Panc1 (cell line): Measurements from ENCODE around the gene CNTN5. TPM values are rescaled to one million over a fixed set of nuclear protein-coding genes. Genes with fewer than 3 reads are reported as not detected.

ENCODE experiments used
- ATAC-seq: fragments of 200-7000 bp; cut with Tn5 transposase; 2 replicates; pipeline ENCODE4 v1.9.1; 2020; ENCODE audit warnings: mild to moderate bottlenecking, moderate library complexity
- BruUV-seq: library from RNA; stranded (reverse); fragments of 400-500 nt; replicated peaks from 2 replicates; lab custom pipeline; 2021; lab: Mats Ljungman, UMichigan
- CTCF ChIA-PET: fragments of 300-600 bp; sonication (Branson Sonifier 250); formaldehyde crosslinking; loops from one replicate; lab custom pipeline; 2022; ENCODE audit warnings: antibody characterized with exemption; lab: Charles Lee
- POLR2A ChIA-PET: fragments of 300-600 bp; sonication (Branson Sonifier 250); formaldehyde crosslinking; loops from one replicate; lab custom pipeline; 2022; ENCODE audit warnings: antibody characterized with exemption; lab: Charles Lee
- DNase-seq: peaks from one replicate; pipeline ENCODE4 v3.0.0-alpha.2; 2010; ENCODE audit warnings: low read depth, low spot score
- H3K27ac ChIP-seq: 2 replicates; pipeline ENCODE4 v1.5.1; 2011; ENCODE audit warnings: mild to moderate bottlenecking, low read length, inconsistent platforms
- H3K27me3 ChIP-seq: fragments of 200-500 bp; sonication (Bioruptor generic); 2 replicates; pipeline ENCODE4 v1.6.0; 2014; ENCODE audit warnings: low read length, inconsistent platforms; ENCODE audit not compliant: control insufficient read depth, insufficient read depth
- H3K36me3 ChIP-seq: fragments of 200-500 bp; sonication (Bioruptor generic); 2 replicates; pipeline ENCODE4 v1.5.1; 2014; ENCODE audit warnings: inconsistent platforms, mild to moderate bottlenecking, low read length, moderate library complexity; ENCODE audit not compliant: control insufficient read depth, insufficient read depth
- H3K4me1 ChIP-seq: 2 replicates; pipeline ENCODE4 v1.5.1; 2011; ENCODE audit warnings: inconsistent platforms, mild to moderate bottlenecking, low read length, moderate library complexity; ENCODE audit not compliant: control insufficient read depth, insufficient read depth
- H3K4me3 ChIP-seq, 2 experiments: 2 replicates each; pipeline ENCODE4 v1.5.1; 2011 to 2012; ENCODE audit warnings: low read depth in 2 of 2, low read length in 2 of 2, mild to moderate bottlenecking in 2 of 2, inconsistent platforms in 1 of 2, moderate library complexity in 1 of 2
- H3K9me3 ChIP-seq: fragments of 200-500 bp; sonication (Bioruptor generic); 2 replicates; pipeline ENCODE4 v1.5.1; 2014; ENCODE audit warnings: low read depth, mild to moderate bottlenecking, inconsistent platforms, low read length, moderate library complexity; ENCODE audit not compliant: control insufficient read depth, insufficient read depth
- CTCF ChIP-seq: fragments of 450-650 bp; IDR thresholded peaks from 2 replicates; pipeline ENCODE4 v1.5.1; 2017; ENCODE audit warnings: mild to moderate bottlenecking
- POLR2AphosphoS5 ChIP-seq: IDR thresholded peaks from 2 replicates; pipeline ENCODE4 v1.6.1; 2012; ENCODE audit warnings: mild to moderate bottlenecking, low read depth, low read length, moderate library complexity
- REST ChIP-seq, 2 experiments: IDR thresholded peaks; 2 replicates each; pipeline ENCODE4 v1.6.1; 2011 to 2012; ENCODE audit warnings: low read depth in 2 of 2, control low read depth in 1 of 2, low read length in 1 of 2, mild to moderate bottlenecking in 1 of 2, moderate library complexity in 1 of 2; ENCODE audit not compliant: insufficient read depth in 1 of 2
- SIN3A ChIP-seq: IDR thresholded peaks from 2 replicates; pipeline ENCODE4 v1.6.1; 2012; ENCODE audit warnings: low read depth, mild to moderate bottlenecking, low read length, moderate library complexity, borderline replicate concordance; ENCODE audit not compliant: insufficient read depth
- TCF7L2 ChIP-seq: IDR thresholded peaks from 2 replicates; pipeline ENCODE4 v1.6.1; 2011; ENCODE audit warnings: mild to moderate bottlenecking, low read depth, low read length, inconsistent platforms
- in situ Hi-C: cut with HindIII; loops from 2 replicates; pipeline ENCODE4 v1.10.0; 2016; ENCODE audit warnings: low sequenced_read_pairs, low pct_unique_long_range_greater_than_20kb
- intact Hi-C: fragments of 100-400 bp; cut with micrococcal nuclease; formaldehyde crosslinking; loops from one replicate; pipeline ENCODE4 v1.10.0; 2022; ENCODE audit not compliant: unreplicated experiment
- total RNA-seq: library from RNA; stranded (reverse); gene quantifications from one replicate; pipeline ENCODE4 v1.2.1, GENCODE V29; 2021; ENCODE audit not compliant: unreplicated experiment

Gene CNTN5
- total RNA-seq, 1 experiment from 2014 or later: not detected

DNA sequence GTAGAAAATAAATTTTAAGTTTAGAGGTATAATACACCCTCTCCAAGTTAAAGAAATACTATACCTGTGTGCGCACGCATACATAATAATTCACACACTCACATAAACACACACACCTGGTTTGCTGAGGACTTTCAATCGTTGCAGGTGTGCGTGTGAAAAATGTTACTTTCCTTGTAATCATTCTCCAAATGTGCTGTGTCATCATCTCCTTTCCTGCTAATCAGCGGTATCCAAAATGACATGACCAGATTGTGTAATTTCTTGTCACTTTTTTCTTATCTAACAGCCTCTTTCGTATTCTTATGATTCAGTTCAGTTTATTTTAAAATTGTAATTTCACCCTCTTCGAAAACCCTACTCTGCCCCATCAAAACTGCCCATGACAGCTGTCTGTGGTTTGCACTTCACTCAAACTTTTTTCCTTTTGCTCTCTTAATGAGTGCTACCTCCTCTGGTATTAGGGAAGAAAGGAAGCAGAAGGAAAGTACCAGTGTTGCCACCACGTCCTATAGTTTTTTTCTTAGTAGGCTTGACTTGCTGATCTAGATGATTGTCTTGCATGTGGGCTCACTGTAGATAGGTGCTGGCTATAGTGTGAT is 651.2 kb downstream of the CNTN5 start:
- no peaks in the 10 kb centered on the region for H3K36me3 ChIP-seq
- no peak overlapping the region for H3K27ac ChIP-seq
- intact Hi-C loops: no loop called here
- H3K4me1 ChIP-seq: no peaks in the 10 kb centered on the region
- no TSS peak for BruUV-seq
- ATAC-seq (no peak), DNase-seq (no peak)
- TF ChIP-seq REST (IDR thresholded peaks at IDR 0.05; ENCODE audit: insufficient read depth in 1 of 2, low read depth in 2 of 2, low read length in 1 of 2) (no peak), TCF7L2 (no peak), SIN3A (no peak), POLR2AphosphoS5 (no peak), CTCF (no peak)
- no peaks in the 10 kb centered on the region for H3K9me3 ChIP-seq
- in situ Hi-C loops: no loop called here
- no peak overlapping the region for H3K4me3 ChIP-seq
- POLR2A ChIA-PET: no interaction called here
- CTCF ChIA-PET: no interaction called here
- H3K27me3 ChIP-seq: no peaks in the 10 kb centered on the region

- in situ Hi-C loops: no loop called here
- no peaks in the 10 kb centered on the region for H3K27me3 ChIP-seq
- ATAC-seq: no peak
- no peak for DNase-seq
- BruUV-seq: no TSS peak
- no peak overlapping the region for H3K4me3 ChIP-seq
- ChIA-PET CTCF (interaction anchor here (0.6 kb wide), 1 partner anchor 369 kb away, joined by 3 read pairs; no protein-coding TSS in a partner anchor), POLR2A (no interaction called here)
- H3K36me3 ChIP-seq: no peaks in the 10 kb centered on the region
- intact Hi-C loops: no loop called here
- H3K4me1 ChIP-seq: no peaks in the 10 kb centered on the region
- no peaks in the 10 kb centered on the region for H3K9me3 ChIP-seq
- H3K27ac ChIP-seq: no peak overlapping the region
- TF ChIP-seq CTCF: no peak
- TF ChIP-seq REST (IDR thresholded peaks at IDR 0.05; ENCODE audit: insufficient read depth in 1 of 2, low read depth in 2 of 2, low read length in 1 of 2): no peak
- TF ChIP-seq POLR2AphosphoS5: no peak
- no peak for TF ChIP-seq SIN3A
- TF ChIP-seq TCF7L2: no peak
These were observed 655.5 kb downstream of the CNTN5 start for GRCh38 chr11:99676292-99676691.
